Choroid plexus epithelial cell (primary cell): Measurements from ENCODE around the gene SPATA3.

Experiments used
- DNase-seq: peaks from one replicate; pipeline ENCODE4 v3.0.0-alpha.2; 2010; ENCODE audit warnings: low read depth
- H3K4me3 ChIP-seq: 2 replicates; pipeline ENCODE4 v1.5.1; 2011; ENCODE audit warnings: low read depth, mild to moderate bottlenecking, control low read depth, low read length, moderate library complexity
- CTCF ChIP-seq: conservative IDR thresholded peaks from 2 replicates; pipeline ENCODE4 v1.5.1; 2011; ENCODE audit warnings: low read depth, mild to moderate bottlenecking, control low read depth, inconsistent platforms, low read length, moderate library complexity

Gene SPATA3

GRCh38 chr2:231038483-231039293 is 42.8 kb downstream of the SPATA3 start:
- no peak for TF ChIP-seq CTCF
- no peak for DNase-seq
- H3K4me3 ChIP-seq: no peak overlapping the region

DNA sequence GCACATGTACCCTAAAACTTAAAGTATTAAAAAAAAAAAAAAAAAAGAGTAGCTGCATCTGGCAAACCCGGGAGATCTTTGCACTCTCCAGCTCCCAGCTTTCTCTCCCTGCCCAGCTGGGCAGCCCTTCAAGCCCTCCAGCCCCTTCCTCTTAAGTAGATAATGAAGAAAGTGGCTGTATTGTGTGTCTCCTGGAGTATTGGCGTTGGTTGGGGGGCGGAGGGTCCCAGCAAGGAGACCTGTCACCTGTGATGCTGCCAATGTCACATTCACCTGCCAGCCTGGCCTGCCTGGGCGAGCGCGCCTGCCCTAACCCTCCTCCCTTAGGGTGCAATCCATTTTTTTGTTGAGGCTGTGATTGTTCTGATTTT is 43.4 kb downstream of the SPATA3 start:
- no peak for DNase-seq
- no peak overlapping the region for H3K4me3 ChIP-seq
- TF ChIP-seq CTCF: no peak

- DNase-seq: no peak
- H3K4me3 ChIP-seq: no peak overlapping the region
- TF ChIP-seq CTCF: no peak
Measured at GRCh38 chr2:231039821-231040364, 44.0 kb downstream of the SPATA3 start.

DNA sequence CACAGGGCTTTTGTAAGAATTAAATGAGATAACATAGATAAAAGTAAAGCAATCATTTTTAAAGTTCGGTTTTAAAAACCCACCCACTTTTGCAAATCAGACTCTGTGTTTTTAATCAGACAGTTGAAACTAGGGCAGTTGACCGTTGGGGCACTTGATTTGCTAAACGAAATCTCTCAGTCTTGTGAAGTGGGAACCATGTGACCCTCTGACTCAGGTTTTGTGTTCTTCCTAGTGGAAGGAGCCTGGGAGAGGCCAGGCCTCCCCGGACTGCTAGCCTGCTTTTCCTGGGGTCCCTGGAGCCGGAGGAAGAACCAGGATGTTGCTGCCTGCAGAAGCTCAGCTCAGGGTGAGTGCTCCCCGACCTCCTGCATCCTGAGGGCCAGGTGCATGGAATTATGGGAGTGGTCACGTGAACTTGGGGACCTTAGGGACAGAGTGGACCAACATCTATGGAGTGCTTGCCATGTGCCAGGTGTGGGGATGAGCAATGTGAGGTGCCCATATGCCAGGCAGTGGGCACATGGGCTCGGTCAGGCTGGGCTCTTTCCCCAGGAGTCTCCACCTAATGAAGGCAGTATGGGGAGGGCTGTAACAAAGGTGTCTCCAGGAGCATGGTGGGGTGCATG is 45.3 kb downstream of the SPATA3 start:
- TF ChIP-seq CTCF: no peak
- DNase-seq: peak; percentile 34

GRCh38 chr2:231043796-231044195 is 47.9 kb downstream of the SPATA3 start:
- H3K4me3 ChIP-seq: no peak overlapping the region
- no peak for DNase-seq
- TF ChIP-seq CTCF: no peak

More for the DNA sequence above, 45.3 kb downstream of the SPATA3 start:
- H3K4me3 ChIP-seq: no peak overlapping the region

DNA sequence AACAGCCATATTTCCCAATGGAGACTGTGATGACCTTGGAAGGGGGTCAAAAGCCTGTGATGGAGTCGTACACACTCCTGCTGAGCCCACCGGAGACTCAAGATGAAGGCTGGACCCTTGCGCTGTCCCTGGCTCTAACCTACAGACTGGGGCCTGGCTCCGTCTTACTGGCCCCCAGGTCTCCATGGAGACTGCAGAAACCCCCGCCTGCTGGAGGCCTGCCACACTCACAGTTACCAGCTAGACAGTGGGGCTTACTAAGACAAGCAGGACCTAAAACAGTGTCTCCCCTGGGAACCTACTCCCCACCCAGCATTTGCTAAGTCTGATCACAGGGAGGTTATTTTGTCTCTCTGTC is 51.0 kb downstream of the SPATA3 start:
- DNase-seq: no peak
- no peak for TF ChIP-seq CTCF
- no peak overlapping the region for H3K4me3 ChIP-seq
